HUDEP-2 (cell line): ENCODE results near the gene BCAR1.
"Not testable (repeated sequence)": the region's sequence is repeated elsewhere in the genome, so short reads cannot be mapped to it uniquely, and the experiment has no call there.

ENCODE experiments used
- DNase-seq, 76 experiments: peaks; one replicate each; lab custom pipeline; 2025; ENCODE audit not compliant: unreplicated experiment in 76 of 76; lab: John Stamatoyannopoulos, UW

Gene BCAR1

GRCh38 chr16:75205961-75206748 is 45.3 kb downstream of the BCAR1 start:
- DNase-seq: not testable (repeated sequence)

GRCh38 chr16:75205438-75205837 is 46.0 kb downstream of the BCAR1 start:
- not testable (repeated sequence) for DNase-seq

- not testable (repeated sequence) for DNase-seq
Measured at GRCh38 chr16:75204905-75205304, 46.5 kb downstream of the BCAR1 start.

- DNase-seq: no peak
Measured at GRCh38 chr16:75204410-75204758, 47.0 kb downstream of the BCAR1 start.

GRCh38 chr16:75203667-75204409 is 47.6 kb downstream of the BCAR1 start:
- DNase-seq: no peak

- DNase-seq: no peak
Measured at GRCh38 chr16:75203096-75203495, 48.3 kb downstream of the BCAR1 start.

- no peak for DNase-seq
Measured at GRCh38 chr16:75202069-75202590, 49.3 kb downstream of the BCAR1 start.

GRCh38 chr16:75198135-75198600 is 53.3 kb downstream of the BCAR1 start:
- DNase-seq: peak in 3 of 76 experiments; percentile 5

- DNase-seq: no peak
Measured at GRCh38 chr16:75197522-75198134, 53.8 kb downstream of the BCAR1 start.

GRCh38 chr16:75196836-75197235 is 54.6 kb downstream of the BCAR1 start:
- no peak for DNase-seq

- DNase-seq: no peak
Measured at GRCh38 chr16:75195811-75196790, 55.3 kb downstream of the BCAR1 start.

GRCh38 chr16:75193730-75194444 is 57.5 kb downstream of the BCAR1 start:
- no peak for DNase-seq

GRCh38 chr16:75193265-75193650 is 58.2 kb downstream of the BCAR1 start:
- DNase-seq: no peak

GRCh38 chr16:75192606-75193264 is 58.7 kb downstream of the BCAR1 start:
- DNase-seq: no peak

- no peak for DNase-seq
Measured at GRCh38 chr16:75189638-75190245, 61.7 kb downstream of the BCAR1 start.

GRCh38 chr16:75188832-75189477 is 62.5 kb downstream of the BCAR1 start:
- no peak for DNase-seq

- DNase-seq: peak in 5 of 76 experiments; percentile 1 to 24 (median 6)
Measured at GRCh38 chr16:75181630-75182029, 69.8 kb downstream of the BCAR1 start.

GRCh38 chr16:75179208-75179607 is 72.2 kb downstream of the BCAR1 start:
- DNase-seq: no peak
